CD4-positive, alpha-beta T cell treated with Interleukin-15 for 1 hour (primary cell): Measurements from ENCODE around the gene DLGAP4.
A peak's percentile ranks its signal among the peaks of the same experiment; 100 is the strongest.

ENCODE experiments used
- DNase-seq: peaks from one replicate; pipeline ENCODE4 v3.0.0-alpha.2; 2020

Gene DLGAP4

GRCh38 chr20:36308353-36308752, 2.2 kb downstream of the DLGAP4 start:
- DNase-seq: no peak

GRCh38 chr20:36308986-36309385, 2.8 kb downstream of the DLGAP4 start:
- no peak for DNase-seq

- DNase-seq: no peak
Measured at GRCh38 chr20:36309643-36310042, 3.5 kb downstream of the DLGAP4 start.

- no peak for DNase-seq
Measured at GRCh38 chr20:36310215-36310981, 4.3 kb downstream of the DLGAP4 start.

GRCh38 chr20:36311141-36311853, 5.2 kb downstream of the DLGAP4 start:
- no peak for DNase-seq

- no peak for DNase-seq
Measured at GRCh38 chr20:36311854-36312723, 6.0 kb downstream of the DLGAP4 start.

- no peak for DNase-seq
Measured at GRCh38 chr20:36312724-36313441, 6.7 kb downstream of the DLGAP4 start.

- no peak for DNase-seq
Measured at GRCh38 chr20:36313476-36313875, 7.3 kb downstream of the DLGAP4 start.

- no peak for DNase-seq
Measured at GRCh38 chr20:36313926-36314325, 7.8 kb downstream of the DLGAP4 start.

GRCh38 chr20:36314734-36315544, 8.8 kb downstream of the DLGAP4 start:
- DNase-seq: no peak

GRCh38 chr20:36315545-36316351, 9.6 kb downstream of the DLGAP4 start:
- no peak for DNase-seq

- no peak for DNase-seq
Measured at GRCh38 chr20:36317675-36318074, 11.5 kb downstream of the DLGAP4 start.

GRCh38 chr20:36318166-36318565, 12.0 kb downstream of the DLGAP4 start:
- DNase-seq: no peak

GRCh38 chr20:36319356-36320260, 13.5 kb downstream of the DLGAP4 start:
- DNase-seq: no peak

- DNase-seq: peak; percentile 1
Measured at GRCh38 chr20:36320261-36320897, 14.2 kb downstream of the DLGAP4 start.

- peak; percentile 8 for DNase-seq
Measured at GRCh38 chr20:36320898-36321695, 15.0 kb downstream of the DLGAP4 start.

GRCh38 chr20:36322131-36322530, 16.0 kb downstream of the DLGAP4 start:
- DNase-seq: peak; percentile 9

GRCh38 chr20:36330091-36330490, 24.0 kb downstream of the DLGAP4 start:
- DNase-seq: no peak
